Epithelial cell of proximal tubule (primary cell): ENCODE data around the gene STUM. TPM values are rescaled to one million over a fixed set of nuclear protein-coding genes. Genes with fewer than 3 reads are reported as not detected.
A peak's percentile ranks its signal among the peaks of the same experiment; 100 is the strongest.

ENCODE experiments used
- DNase-seq: peaks from one replicate; pipeline ENCODE4 v3.0.0-alpha.2; 2011; ENCODE audit warnings: low read depth
- H3K4me3 ChIP-seq: 2 replicates; pipeline ENCODE4 v1.5.1; 2011; ENCODE audit warnings: low read depth, mild to moderate bottlenecking, low read length
- CTCF ChIP-seq: conservative IDR thresholded peaks from 2 replicates; pipeline ENCODE4 v1.5.1; 2012; ENCODE audit warnings: low read depth, mild to moderate bottlenecking, low read length
- total RNA-seq: library from RNA; depleted of rRNA; stranded (reverse); fragments of >200 nt; gene quantifications from 2 replicates; pipeline ENCODE4 v1.2.3, GENCODE V29; 2015

The STUM gene
- total RNA-seq, 1 donor from 2014 or later: under 0.01 TPM

- TF ChIP-seq CTCF: no peak
- no peak overlapping the region for H3K4me3 ChIP-seq
- DNase-seq: no peak
Observed at GRCh38 chr1:226568975-226569741, 20.6 kb downstream of the STUM start.

- DNase-seq: no peak
- no peak overlapping the region for H3K4me3 ChIP-seq
- peak; percentile 24 for TF ChIP-seq CTCF
Observed at GRCh38 chr1:226569879-226570547, 21.4 kb downstream of the STUM start.

- no peak for TF ChIP-seq CTCF
- no peak overlapping the region for H3K4me3 ChIP-seq
- DNase-seq: no peak
Observed at GRCh38 chr1:226571893-226572292, 23.3 kb downstream of the STUM start.

GRCh38 chr1:226572325-226572726, 23.8 kb downstream of the STUM start:
- no peak for DNase-seq
- no peak overlapping the region for H3K4me3 ChIP-seq
- no peak for TF ChIP-seq CTCF

- H3K4me3 ChIP-seq: no peak overlapping the region
- no peak for TF ChIP-seq CTCF
- DNase-seq: no peak
Observed at GRCh38 chr1:226574044-226574443, 25.5 kb downstream of the STUM start.

- H3K4me3 ChIP-seq: no peak overlapping the region
- DNase-seq: no peak
- no peak for TF ChIP-seq CTCF
Observed at GRCh38 chr1:226574591-226575435, 26.2 kb downstream of the STUM start.
